SK-N-SH (cell line): ENCODE results near the gene ASTE1. TPM values are rescaled to one million over a fixed set of nuclear protein-coding genes. Genes with fewer than 3 reads are reported as not detected.
"Not testable (repeated sequence)": the region's sequence is repeated elsewhere in the genome, so short reads cannot be mapped to it uniquely, and the experiment has no call there.

ENCODE experiments used
- CTCF ChIA-PET: fragments of 300-600, 350-600 bp; formaldehyde crosslinking; extraction: SDS; loops from one replicate; lab custom pipeline; 2021; lab: Yijun Ruan, JAX
- POLR2A ChIA-PET: fragments of 350-600 bp; sonication (Branson Sonifier 250); formaldehyde crosslinking; extraction: SDS; loops from one replicate; lab custom pipeline; 2020; ENCODE audit warnings: antibody characterized with exemption, inconsistent platforms; lab: Yijun Ruan, JAX
- DNase-seq: peaks from one replicate; pipeline ENCODE4 v3.0.0; 2012
- H2AFZ ChIP-seq: fragments of 200-600 bp; sonication (generic); 2 replicates; pipeline ENCODE4 v1.8.1; 2016; ENCODE audit warnings: antibody characterized with exemption, mild to moderate bottlenecking, low read depth
- H3F3A ChIP-seq: fragments of 200-600 bp; sonication (generic); replicated peaks from 2 replicates; pipeline ENCODE3; 2016; ENCODE audit warnings: antibody characterized with exemption, mild to moderate bottlenecking; ENCODE audit not compliant: insufficient read depth
- H3K27ac ChIP-seq, 2 experiments: fragments of 200-500 bp in 1 of 2; fragments of 200-600 bp in 1 of 2; sonication (Bioruptor generic) in 1 of 2; sonication (generic), shearing (Covaris generic) in 1 of 2; 2 replicates each; pipeline versions ENCODE4 v1.5.1 to v1.6.1; 2014 to 2016; ENCODE audit warnings: low read depth in 2 of 2, inconsistent platforms in 1 of 2, low read length in 1 of 2, mild to moderate bottlenecking in 1 of 2, mixed read lengths in 1 of 2
- H3K27me3 ChIP-seq: fragments of 200-600 bp; sonication (generic), shearing (Covaris generic); 2 replicates; pipeline ENCODE4 v1.6.1; 2016; ENCODE audit warnings: mixed run types; ENCODE audit not compliant: insufficient read depth
- H3K36me3 ChIP-seq, 2 experiments: fragments of 200-500 bp in 1 of 2; fragments of 200-600 bp in 1 of 2; sonication (Bioruptor generic) in 1 of 2; sonication (generic) in 1 of 2; replicated peaks in 1 of 2; 2 replicates each; pipeline versions ENCODE3 to v1.5.1; 2014 to 2016; ENCODE audit warnings: low read length in 1 of 2, mild to moderate bottlenecking in 1 of 2; ENCODE audit not compliant: insufficient read depth in 2 of 2, control insufficient read depth in 1 of 2
- H3K4me1 ChIP-seq, 2 experiments: fragments of 200-500 bp in 1 of 2; fragments of 200-600 bp in 1 of 2; sonication (Bioruptor generic) in 1 of 2; sonication (generic), shearing (Covaris generic) in 1 of 2; 2 replicates each; pipeline versions ENCODE4 v1.5.1 to v1.6.1; 2014 to 2016; ENCODE audit warnings: low read depth in 1 of 2, low read length in 1 of 2, mixed run types in 1 of 2; ENCODE audit not compliant: insufficient read depth in 2 of 2, control insufficient read depth in 1 of 2
- H3K4me2 ChIP-seq: fragments of 200-600 bp; sonication (generic), shearing (Covaris generic); 2 replicates; pipeline ENCODE4 v1.6.1; 2017; ENCODE audit warnings: mixed run types
- H3K4me3 ChIP-seq, 2 experiments: fragments of 200-500 bp in 1 of 2; fragments of 200-600 bp in 1 of 2; sonication (Bioruptor generic) in 1 of 2; sonication (generic), shearing (Covaris generic) in 1 of 2; 2 replicates each; pipeline versions ENCODE4 v1.5.1 to v1.8.1; 2014 to 2016; ENCODE audit warnings: low read depth in 2 of 2, inconsistent platforms in 1 of 2, low read length in 1 of 2, mild to moderate bottlenecking in 1 of 2, mixed read lengths in 1 of 2, moderate library complexity in 1 of 2
- H3K79me2 ChIP-seq: fragments of 200-600 bp; sonication (generic); 2 replicates; pipeline ENCODE4 v1.8.1; 2017; ENCODE audit warnings: mild to moderate bottlenecking; ENCODE audit not compliant: insufficient read depth
- H3K9ac ChIP-seq: fragments of 200-600 bp; sonication (generic); 2 replicates; pipeline ENCODE4 v1.6.1; 2017; ENCODE audit warnings: mixed run types
- H3K9me2 ChIP-seq: fragments of 200-600 bp; sonication (generic); 2 replicates; pipeline ENCODE4 v1.6.1; 2017; ENCODE audit warnings: mixed run types
- H3K9me3 ChIP-seq: fragments of 200-600 bp; sonication (generic); 2 replicates; pipeline ENCODE4 v1.6.1; 2017; ENCODE audit warnings: mixed run types, mild to moderate bottlenecking, moderate library complexity
- H4K20me1 ChIP-seq: fragments of 200-600 bp; sonication (generic); 2 replicates; pipeline ENCODE4 v1.6.1; 2017; ENCODE audit warnings: mild to moderate bottlenecking, mixed run types; ENCODE audit not compliant: insufficient read depth
- CHD2 ChIP-seq: fragments of 150-350 bp; IDR thresholded peaks from 2 replicates; pipeline ENCODE4 v1.6.1; 2018; ENCODE audit warnings: low read length; ENCODE audit not compliant: partially characterized antibody
- FOXJ3 ChIP-seq: sonication (generic); formaldehyde crosslinking; IDR thresholded peaks from 2 replicates; pipeline ENCODE4 v1.5.1; 2020; ENCODE audit warnings: mild to moderate bottlenecking, missing genetic modification reagents
- GABPA ChIP-seq: IDR thresholded peaks from 2 replicates; pipeline ENCODE4 v1.4.0; 2012; ENCODE audit warnings: low read depth, mild to moderate bottlenecking
- NRF1 ChIP-seq: IDR thresholded peaks from 2 replicates; pipeline ENCODE4 v1.6.1; 2012; ENCODE audit warnings: low read depth, mild to moderate bottlenecking, low read length
- SIN3A ChIP-seq: IDR thresholded peaks from 2 replicates; pipeline ENCODE4 v1.6.1; 2012; ENCODE audit warnings: low read depth, mild to moderate bottlenecking, low read length, moderate library complexity, borderline replicate concordance
- TEAD4 ChIP-seq: IDR thresholded peaks from 2 replicates; pipeline ENCODE4 v1.4.0; 2012; ENCODE audit warnings: mild to moderate bottlenecking, borderline replicate concordance; ENCODE audit not compliant: insufficient read depth
- WGBS: methylation state at CpG from one replicate; pipeline ENCODE4 v1.1.6; 2017; ENCODE audit warnings: low lambda C conversion rate; 5-methylcytosine and 5-hydroxymethylcytosine counted together
- polyA plus RNA-seq, 3 experiments: library from polyadenylated mRNA; depleted of rRNA; stranded (reverse); fragments of >200 nt; gene quantifications; 2 replicates each; pipeline ENCODE4 v1.2.3, GENCODE V29; 2012
- TF ChIP-seq, protein P1 (sequence below): IDR thresholded peaks from 2 replicates; pipeline ENCODE4; 2012
- TF ChIP-seq, protein P2 (sequence below): fragments of 150-350 bp; IDR thresholded peaks from 2 replicates; pipeline ENCODE4 v1.6.1; 2016; ENCODE audit warnings: mild to moderate bottlenecking, low read depth, low read length

The ASTE1 gene
- polyA plus RNA-seq, 1 of the 3 experiments (the other 2 are of a cell fraction) = 3.5 TPM

DNA sequence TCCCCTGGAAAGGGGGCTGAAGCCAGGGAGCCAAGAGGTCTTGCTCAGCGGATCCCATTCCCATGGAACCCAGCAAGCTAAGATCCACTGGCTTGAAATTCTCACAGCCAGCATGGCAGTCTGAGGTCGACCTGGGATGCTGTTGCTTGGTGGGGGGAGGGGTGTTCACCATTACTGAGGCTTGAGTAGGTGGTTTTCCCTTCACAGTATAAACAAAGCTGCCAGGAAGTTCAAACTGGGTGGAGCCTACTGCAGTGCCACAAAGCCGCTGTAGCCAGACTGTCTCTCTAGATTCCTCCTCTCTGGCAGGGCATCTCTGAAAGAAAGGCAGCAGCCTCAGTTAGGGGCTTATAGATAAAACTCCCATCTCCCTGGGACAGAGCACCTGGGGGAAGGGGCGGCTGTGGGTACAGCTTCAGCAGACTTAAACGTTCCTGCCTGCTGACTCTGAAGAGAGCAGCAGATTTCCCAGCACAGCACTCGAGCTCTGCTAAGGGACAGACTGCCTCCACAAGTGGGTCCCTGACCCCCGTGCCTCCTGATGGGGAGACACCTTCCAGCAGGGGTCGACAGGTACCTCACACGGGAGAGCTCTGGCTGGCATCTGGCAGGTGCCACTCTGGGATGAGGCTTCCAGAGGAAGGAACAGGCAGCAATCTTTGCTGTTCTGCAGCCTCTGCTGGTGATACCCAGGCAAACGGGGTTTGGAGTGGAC lies 15.8 kb upstream of the ASTE1 start:
- CTCF ChIA-PET = interaction anchor here (0.6 to 2.2 kb wide), 7 partner anchors 9 to 996 kb away, joined by 3 to 8 read pairs (median 4); partner anchors contain the start of gene CPNE4

DNA sequence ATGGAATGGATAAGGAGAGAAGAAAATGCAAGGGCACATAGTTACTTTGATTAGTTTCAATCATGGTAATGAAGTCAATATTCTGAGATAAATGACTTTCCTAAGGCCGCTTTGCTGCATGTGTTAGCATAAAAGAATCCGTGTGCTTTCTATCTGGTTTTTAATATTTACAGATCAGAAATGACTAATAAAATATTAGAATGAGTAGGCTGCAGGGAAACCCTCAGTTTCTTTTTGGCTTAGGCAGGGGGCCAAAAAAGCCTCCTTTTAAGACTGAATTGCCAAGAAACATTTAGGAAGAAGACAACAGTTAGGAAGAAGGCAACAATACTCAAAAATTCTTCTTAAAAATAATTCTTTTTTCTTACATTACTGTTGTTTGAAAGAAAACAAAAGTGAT lies 11.7 kb upstream of the ASTE1 start:
- Histone ChIP-seq H3F3A (peaks cover 16% of the 10 kb centered on the region), H3K9me3 (no peaks in the 10 kb centered on the region), H2AFZ (no peak overlapping the region; the same call in 1 of the 2 replicates), H3K4me3 (no peak overlapping the region), H3K9ac (no peak overlapping the region), H3K4me2 (no peak overlapping the region), H3K4me1 (no peaks in the 10 kb centered on the region), H3K27me3 (no peaks in the 10 kb centered on the region), H3K36me3 (peaks cover 0 to 2% of the 10 kb centered on the region in 2 experiments), H3K9me2 (no peaks in the 10 kb centered on the region), H3K27ac (no peak overlapping the region), H4K20me1 (no peaks in the 10 kb centered on the region), H3K79me2 (no peaks in the 10 kb centered on the region)
- TF ChIP-seq, protein P1, sequence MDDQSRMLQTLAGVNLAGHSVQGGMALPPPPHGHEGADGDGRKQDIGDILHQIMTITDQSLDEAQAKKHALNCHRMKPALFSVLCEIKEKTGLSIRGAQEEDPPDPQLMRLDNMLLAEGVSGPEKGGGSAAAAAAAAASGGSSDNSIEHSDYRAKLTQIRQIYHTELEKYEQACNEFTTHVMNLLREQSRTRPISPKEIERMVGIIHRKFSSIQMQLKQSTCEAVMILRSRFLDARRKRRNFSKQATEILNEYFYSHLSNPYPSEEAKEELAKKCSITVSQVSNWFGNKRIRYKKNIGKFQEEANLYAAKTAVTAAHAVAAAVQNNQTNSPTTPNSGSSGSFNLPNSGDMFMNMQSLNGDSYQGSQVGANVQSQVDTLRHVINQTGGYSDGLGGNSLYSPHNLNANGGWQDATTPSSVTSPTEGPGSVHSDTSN = no peak
- TF ChIP-seq TEAD4 (no peak), CHD2 (no peak), SIN3A (no peak), GABPA (no peak), NRF1 (no peak), FOXJ3 (CRISPR knock-in tag) (no peak)
- TF ChIP-seq, protein P2, sequence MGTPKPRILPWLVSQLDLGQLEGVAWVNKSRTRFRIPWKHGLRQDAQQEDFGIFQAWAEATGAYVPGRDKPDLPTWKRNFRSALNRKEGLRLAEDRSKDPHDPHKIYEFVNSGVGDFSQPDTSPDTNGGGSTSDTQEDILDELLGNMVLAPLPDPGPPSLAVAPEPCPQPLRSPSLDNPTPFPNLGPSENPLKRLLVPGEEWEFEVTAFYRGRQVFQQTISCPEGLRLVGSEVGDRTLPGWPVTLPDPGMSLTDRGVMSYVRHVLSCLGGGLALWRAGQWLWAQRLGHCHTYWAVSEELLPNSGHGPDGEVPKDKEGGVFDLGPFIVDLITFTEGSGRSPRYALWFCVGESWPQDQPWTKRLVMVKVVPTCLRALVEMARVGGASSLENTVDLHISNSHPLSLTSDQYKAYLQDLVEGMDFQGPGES = no peak
- ChIA-PET POLR2A (no interaction called here), CTCF (interaction anchor here (1.3 to 1.7 kb wide), 2 partner anchors 10 to 996 kb away, joined by 4 to 6 read pairs; partner anchors contain the start of gene CPNE4)
- 66% methylated on average over 2 of the region's 2 CpGs for WGBS
- no peak for DNase-seq

More for the DNA sequence above, 15.8 kb upstream of the ASTE1 start:
- not testable (repeated sequence) for H3K79me2 ChIP-seq, DNase-seq, H3K36me3 ChIP-seq, H2AFZ ChIP-seq, H3K27ac ChIP-seq, H3K9me3 ChIP-seq, H3F3A ChIP-seq, H3K27me3 ChIP-seq, H3K4me1 ChIP-seq, H4K20me1 ChIP-seq, H3K9ac ChIP-seq, H3K9me2 ChIP-seq, H3K4me2 ChIP-seq, H3K4me3 ChIP-seq
- WGBS = 85% methylated on average over 8 of the region's 10 CpGs
- POLR2A ChIA-PET = interaction anchor here (0.6 kb wide), 1 partner anchor 344 kb away, joined by 3 read pairs; no protein-coding TSS in a partner anchor
